ENCODE results near the gene TBC1D13.
A peak's percentile ranks its signal among the peaks of the same experiment; 100 is the strongest.
"Not testable (repeated sequence)": the region's sequence is repeated elsewhere in the genome, so short reads cannot be mapped to it uniquely, and the experiment has no call there.

TBC1D13 gene, protein sequence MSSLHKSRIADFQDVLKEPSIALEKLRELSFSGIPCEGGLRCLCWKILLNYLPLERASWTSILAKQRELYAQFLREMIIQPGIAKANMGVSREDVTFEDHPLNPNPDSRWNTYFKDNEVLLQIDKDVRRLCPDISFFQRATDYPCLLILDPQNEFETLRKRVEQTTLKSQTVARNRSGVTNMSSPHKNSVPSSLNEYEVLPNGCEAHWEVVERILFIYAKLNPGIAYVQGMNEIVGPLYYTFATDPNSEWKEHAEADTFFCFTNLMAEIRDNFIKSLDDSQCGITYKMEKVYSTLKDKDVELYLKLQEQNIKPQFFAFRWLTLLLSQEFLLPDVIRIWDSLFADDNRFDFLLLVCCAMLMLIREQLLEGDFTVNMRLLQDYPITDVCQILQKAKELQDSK

DNA sequence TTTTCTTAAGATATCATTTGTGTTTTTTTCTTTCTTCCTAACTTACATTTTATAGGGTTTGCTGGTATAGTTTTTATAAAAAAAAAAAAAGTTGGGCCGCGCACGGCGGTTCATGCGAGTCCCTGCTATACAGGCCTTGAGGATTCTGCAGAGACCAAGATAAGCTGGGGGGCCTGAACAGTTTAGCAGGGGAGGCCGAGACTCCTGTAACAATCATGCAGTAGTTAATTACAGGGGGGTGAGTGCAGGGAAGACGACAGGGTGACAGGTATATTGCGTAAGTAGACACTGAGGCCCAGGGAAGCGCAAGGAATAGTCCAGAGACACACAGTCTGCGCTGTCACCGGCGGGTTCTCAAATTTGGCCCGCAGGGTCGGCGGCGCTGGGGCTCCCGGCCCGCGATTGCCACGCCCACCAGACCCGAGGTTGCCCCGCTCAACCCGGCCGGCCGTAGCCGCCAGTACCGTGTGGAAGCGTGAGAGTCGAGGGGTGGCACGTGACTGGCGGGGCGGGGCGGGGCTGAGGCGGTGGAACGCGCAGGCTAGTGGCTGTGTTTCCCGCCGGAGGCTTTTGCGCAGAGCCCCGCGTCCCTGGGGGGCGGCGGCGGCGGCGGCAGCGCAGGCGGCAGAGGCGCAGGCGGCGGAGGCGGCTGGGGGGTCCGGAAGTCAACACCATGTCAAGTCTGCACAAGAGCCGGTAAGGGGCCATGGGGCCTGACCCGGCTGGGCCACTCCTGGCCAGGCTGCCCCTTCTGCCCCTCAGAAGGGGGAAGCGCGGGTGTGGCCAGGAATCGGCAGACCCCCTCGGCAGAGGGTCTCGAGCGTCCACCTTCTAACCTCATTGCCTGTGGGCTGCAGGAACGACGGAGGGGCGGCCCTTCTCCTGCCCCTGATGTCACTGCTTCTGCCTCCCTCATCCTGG lies at the start of gene TBC1D13:
TBC1D13 (plus strand) TSS at position 573 of the 921 bp plus-strand sequence; CDS start at position 674, 101 bp downstream.
- DNase-seq, result peak; percentile 33

DNA sequence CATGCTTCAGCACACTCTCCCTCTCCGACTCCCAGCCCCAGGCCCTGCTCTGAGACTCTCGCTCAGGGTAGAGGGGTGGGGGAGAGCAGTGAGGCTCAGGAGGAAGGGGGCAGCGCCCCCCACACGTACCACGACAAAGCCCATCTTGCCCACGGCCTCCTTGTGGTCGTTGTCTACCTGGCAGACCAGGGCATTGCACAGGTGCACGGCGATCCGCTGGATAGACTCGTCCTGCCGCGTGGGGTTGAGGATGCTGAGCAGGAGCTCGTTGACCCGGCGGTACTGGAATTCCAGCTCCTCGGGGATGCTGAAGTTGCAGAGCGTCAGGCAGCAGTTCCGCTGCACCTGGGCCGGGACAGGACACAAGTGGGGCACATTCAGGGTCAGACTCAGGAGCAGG lies 44.7 kb upstream of the TBC1D13 start:
- no peak for DNase-seq

DNA sequence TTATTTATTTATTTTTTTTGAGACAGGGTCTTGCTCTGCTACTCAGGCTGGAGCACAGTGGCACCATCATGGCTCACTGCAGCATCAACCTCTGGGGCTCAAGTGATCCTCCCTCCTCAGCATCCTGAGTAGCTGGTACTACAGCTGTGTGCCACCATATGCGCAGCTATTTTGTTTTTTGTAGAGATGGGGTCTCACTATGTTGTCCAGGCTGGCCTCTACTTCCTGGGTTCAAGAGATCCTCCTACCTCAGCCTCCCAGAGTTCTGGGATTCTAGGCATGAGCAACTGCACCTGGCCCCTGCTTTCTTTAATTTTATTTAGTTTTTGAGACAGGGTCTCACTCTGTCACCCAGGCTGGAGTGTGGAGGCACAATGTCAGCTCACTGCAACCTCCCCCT lies 43.6 kb upstream of the TBC1D13 start:
- no peak for DNase-seq

DNA sequence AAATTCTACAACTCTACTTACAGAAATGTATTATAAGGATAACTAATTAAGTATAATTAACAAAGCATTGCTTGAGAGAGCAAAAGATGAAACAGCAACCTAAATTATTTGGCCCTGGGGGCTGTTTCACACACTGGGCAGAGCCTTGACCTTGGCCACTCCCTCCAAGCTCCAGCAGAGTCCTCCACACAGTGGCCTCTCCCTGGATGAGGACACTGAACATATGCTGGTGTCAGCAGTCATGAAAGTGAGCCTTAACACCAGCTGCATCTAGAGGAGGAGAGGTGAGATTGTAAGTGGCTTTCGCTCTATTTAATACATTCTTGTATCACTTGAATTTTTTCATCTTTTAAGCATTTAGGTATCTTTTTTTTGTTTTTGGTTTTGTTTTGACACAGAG lies 39.8 kb upstream of the TBC1D13 start:
- DNase-seq, result no peak

DNA sequence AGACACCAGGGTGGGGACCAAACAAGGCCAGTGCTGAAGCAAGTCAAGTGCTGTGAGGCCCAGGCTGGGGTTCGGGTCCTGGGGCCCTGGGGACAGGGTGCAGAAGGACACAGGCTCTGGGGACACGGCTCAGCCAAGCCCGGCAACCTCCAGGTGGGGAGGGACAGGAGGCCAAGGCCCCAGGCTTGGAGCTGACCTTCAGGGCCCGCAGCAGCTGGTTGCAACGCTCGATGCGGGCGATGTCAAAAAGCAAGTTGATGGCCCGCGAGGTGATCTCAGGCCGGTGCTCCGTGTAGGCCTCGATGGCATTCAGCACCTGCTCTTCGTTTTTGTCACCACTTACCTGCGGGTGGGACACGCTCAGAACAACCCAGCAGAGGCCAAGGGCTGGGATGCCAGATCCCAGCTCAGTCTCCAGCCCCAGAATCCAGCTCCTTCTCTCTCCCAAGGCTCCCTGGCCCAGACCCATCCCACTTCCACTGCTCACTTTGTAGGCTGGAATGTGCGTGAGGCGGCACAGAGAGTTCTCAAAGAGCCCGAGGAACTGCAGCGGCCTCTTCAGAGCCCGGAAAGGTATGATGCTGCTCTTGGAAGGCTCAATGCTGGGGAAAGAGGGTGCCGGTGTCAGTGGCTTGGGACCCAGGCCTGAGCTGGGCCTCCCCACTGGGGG lies 36.0 kb upstream of the TBC1D13 start:
- no peak for DNase-seq

DNA sequence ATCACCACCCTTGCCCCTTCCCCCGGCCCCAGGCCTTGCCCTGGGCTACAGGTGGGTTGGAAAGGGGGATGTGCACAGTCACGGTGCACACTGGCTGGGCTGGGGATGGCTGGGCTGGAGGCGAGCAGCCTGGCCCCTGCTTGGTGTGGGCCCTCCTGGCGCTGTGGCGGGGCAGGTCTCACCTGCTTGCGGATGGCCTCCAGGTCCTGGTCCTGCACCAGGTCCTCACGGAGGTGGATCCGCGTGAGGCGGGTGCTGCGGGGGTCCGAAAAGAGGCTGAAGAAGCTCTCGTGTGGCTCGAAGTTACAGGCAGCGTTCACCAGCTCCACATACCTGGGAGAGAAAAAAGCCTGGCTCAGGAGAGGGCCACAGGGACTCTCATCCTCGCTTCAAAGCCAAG lies 33.4 kb upstream of the TBC1D13 start:
- DNase-seq, result no peak

DNA sequence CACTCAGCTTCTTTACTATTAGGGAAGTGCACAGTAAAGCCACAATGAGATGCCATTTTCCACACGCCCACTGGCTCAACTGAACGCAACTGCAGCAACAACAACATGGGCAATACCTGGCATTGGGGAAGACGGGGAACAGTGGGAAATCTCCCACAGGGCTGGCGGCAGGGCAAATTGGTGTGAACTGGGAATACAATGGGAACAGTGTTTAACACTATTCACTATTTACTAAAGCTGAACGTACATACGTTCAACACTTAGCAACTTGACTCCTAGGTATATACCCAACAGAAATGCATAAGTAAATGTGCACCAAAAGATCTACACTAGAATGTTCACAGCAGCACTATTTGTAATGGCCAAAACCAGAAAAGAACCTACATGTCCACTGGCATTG lies 29.5 kb upstream of the TBC1D13 start:
- DNase-seq, result no peak

DNA sequence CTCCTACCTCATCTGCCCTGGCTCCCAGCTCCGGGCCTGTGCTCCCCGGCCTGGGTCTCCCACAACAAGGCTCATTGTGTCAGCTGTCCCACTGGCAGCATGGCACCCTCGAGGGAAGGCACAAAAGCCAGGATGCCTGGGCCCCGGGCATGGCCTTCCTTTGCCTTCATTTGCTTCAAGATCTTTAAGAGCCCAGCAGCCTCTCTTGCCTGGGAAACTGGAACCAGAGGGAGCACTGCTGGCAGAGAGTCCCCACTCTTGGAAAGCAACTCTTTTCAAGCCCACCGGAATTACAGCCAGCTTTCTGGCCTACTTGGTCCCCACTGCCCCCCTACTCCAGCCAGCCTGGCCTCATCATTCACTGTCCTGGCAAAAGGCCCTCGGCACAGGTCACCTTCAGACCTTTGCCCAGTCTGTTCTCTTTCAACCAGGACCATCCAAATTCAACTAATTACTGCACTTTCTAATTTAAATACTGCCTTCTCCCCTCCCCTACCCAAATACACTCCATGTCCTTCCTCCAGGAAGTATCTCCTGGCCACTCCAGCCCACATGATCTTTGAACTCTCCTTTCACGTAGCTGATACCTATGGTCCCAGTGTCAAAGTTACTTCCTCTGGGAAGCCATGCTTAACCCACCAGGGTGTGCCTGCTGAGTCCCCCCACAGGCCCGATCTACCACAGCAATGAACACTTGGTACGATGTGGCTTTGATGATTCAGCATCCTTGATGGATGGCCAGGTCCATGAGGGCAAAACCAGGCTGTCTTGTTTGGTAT lies 24.2 kb upstream of the TBC1D13 start:
- no peak for DNase-seq

DNA sequence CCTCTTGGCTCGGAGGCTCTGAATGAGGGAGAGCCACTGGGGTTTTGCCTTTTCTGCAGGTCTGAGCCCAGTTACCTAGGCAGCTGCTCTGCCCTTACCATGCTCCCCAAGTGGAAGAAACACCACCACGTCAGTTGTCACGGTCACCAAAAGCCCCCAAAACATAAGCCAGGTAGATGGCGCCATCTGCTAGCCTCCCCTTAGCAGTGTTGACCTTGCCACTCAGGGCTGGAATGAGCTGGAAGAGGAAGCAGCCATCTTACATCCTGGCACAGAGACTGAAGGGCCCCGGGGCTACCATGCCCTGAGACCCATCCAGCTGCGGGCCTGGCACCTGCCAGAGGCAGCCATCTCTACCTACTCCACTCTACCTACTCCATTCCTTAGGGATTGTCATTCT lies 22.7 kb upstream of the TBC1D13 start:
- no peak for DNase-seq

DNA sequence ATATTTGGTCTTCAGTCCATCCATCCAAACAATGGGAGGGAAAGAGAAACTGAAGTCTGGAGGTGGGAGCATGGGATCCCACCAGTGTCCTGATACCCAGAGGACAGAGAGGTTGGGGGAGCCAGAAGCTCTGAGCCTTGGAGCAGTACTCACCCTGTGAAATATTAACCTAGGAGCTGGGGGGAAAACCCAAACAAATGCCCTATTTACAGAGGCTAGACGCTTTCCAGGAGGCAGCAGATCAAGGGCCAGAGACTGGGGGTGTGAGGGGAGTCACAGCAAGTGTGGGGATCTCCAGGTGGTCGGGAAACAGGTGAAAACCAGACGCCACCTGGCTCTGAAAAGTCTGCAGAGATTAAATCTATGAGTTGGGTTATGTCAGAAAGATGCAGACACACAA lies 21.6 kb upstream of the TBC1D13 start:
- DNase-seq, result no peak

DNA sequence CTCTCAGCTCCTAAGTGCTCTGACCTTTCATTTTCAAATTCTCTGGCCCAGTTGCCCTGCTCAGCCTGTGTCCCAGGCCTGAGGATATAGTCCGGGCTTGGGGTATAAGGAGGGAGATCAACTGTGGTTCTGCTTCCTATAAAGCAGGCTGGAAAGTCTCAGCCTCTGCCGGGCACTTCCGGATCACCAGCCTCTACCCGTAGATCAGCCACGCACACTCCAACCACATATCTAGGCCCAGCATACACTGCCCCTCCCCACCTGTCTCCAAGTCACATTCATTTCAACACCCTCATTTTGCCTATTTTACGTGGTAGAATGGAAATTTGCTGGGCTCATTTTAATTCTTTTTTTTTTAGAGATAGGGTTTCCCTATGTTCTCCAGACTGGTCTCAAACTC lies 18.4 kb upstream of the TBC1D13 start:
- DNase-seq, result no peak

DNA sequence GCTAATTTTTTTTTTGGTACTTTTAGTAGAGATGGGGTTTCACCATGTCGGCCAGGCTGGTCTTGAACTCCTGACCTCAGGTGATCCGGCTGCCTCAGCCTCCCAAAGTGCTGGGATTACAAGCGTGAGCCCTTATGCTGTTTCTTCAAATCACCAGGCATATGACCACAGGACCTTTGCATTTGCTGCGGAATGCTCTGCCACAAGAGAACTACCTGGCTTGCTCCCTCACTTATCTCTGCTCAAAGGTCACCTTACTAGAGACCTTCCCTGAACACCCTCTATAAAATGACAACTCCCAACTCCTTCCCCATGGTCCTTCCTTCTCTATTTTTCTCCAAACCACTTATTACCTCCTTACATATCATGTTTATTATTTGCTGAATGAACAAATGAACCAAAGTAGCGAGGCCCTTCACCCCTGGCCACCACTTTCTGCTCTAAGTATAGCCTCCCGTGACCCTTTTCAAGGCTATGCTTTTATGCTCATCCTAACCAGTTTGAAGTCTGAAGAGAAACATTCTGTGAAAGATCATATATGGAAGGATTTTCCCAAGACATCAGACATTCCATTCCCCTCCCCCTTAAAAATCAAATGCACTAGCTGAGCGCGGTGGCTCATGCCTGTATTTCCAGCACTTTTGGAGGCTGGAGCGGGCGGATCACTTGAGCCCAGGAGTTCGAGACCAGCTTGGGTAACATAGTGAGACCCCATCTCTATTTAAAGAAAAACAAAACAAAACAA lies 16.6 kb upstream of the TBC1D13 start:
- DNase-seq, result no peak

DNA sequence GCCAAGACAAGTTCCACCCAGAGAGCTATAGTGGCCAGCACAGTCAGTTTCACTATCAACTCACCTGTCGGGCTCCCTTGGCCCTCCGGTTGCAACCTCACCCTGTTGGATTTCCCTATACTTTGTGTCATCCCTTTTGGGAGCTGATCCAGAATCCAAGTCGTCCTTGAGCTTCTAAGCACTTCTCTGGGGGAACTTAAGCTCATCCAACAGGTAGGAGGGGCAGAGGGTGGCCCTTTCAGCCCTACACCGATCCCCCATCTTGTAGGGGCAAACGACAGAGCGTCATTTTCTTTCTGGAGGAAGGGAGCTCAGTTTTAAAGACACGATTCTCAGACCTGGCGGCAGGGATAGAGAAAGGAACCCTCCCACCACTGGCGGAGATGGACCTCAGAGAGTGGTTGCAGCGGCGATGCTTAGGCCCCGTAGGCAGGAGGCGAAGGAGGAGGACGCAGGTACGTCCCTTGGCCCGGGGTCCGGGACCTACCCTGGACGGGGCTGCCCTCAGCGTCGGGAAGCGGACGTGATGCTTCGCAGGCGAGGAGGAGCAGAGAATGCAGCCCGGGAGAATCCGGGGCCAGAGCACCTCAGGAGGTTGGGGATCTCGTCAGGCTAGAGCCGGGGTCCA lies 15.8 kb upstream of the TBC1D13 start:
- DNase-seq, result no peak

DNA sequence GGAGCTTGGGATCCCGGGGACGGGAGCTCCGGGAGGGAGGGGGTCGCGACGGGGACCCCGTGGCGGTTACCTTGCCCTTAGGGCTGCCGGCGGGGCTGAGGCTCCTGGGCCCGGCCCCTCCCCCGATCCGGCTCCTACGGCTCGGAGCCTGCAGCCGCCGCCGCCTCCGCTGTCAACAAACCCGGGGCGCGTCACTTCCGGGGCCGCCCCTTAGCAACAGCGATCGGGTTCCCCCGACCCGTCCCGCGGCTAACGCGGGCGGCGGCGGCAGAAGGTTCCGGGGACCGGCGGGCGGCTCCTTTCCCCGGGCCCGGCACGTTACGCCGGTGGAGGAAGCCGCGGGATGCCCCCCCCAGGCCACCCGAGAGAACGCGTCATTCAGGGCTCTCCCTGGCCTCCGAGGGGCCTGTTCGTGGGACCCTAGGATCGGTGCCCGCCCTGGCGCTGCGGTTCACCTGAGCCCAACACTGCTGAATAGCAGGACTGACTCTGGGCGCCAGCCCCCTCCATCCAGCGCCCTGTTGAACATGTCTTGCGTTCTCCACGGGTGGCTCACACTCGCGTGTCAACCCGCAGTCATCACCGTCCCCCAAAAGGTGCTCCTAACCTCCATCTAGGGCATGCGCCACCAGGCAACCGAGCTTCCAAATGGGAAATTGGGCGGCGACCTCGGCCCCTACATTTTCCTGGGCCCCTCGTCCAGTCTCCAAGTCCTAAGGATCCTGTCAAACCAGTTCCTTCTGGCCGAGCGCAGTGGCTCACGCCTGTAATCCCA lies 15.1 kb upstream of the TBC1D13 start, which contains the start of gene ZER1:
ZER1 (minus strand) TSS at position 183 of the 775 bp plus-strand sequence. CDS start 16,362 bp downstream, outside the sequence.
- peak; percentile 40 for DNase-seq

DNA sequence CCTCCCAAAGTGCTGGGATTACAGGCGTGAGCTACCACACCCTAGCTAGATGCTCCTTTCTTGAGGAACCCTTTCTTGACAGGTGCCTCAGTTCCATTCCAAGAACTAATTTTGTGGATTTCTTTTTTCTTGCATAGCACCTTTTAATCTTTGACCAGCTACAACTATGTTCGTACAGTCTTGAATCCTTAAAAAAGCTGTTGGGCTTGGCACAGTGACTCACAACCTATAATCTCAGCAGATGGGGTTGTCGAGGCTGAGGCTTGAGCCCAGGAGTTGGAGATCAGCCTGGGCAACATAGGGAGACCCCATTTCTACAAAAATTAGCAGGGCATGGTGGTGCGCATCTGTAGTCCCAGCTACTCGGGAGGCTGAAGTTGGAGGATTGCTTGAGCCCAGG lies 14.0 kb upstream of the TBC1D13 start:
- DNase-seq, result no peak

DNA sequence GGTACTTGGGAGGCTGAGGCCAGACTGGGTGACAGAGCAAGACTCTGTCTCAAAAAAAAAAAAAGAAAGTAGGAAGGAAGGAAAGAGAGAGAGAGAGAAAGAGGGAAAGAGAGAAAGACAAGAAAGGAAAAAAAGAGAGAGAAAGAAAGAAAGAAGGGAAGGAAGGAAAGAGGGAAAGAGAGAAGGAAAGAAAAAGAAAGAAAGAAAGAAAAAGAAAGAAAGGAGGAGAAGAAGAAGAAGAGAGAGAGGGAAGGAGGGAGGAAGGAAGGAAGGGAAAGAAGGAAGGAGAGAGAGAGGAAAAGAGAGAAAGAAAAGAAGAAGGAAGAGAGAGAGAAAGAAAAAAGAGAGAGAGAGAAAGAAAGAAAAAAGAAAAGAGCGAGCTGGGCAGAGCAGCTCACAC lies 12.2 kb upstream of the TBC1D13 start:
- DNase-seq, result no peak

DNA sequence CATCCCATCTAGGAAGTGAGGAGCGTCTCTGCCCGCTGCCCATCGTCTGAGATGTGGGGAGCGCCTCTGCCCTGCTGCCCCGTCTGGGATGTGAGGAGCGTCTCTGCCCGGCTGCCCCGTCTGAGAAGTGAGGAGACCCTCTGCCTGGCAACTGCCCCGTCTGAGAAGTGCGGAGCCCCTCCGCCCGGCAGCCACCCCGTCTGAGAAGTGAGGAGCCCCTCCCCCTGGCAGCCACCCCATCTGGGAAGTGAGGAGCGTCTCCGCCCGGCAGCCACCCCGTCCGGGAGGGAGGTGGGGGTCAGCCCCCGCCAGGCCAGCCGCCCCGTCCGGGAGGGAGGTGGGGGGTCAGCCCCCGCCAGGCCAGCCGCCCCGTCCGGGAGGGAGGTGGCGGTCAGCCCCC lies 7.0 kb upstream of the TBC1D13 start:
- DNase-seq, result not testable (repeated sequence)

DNA sequence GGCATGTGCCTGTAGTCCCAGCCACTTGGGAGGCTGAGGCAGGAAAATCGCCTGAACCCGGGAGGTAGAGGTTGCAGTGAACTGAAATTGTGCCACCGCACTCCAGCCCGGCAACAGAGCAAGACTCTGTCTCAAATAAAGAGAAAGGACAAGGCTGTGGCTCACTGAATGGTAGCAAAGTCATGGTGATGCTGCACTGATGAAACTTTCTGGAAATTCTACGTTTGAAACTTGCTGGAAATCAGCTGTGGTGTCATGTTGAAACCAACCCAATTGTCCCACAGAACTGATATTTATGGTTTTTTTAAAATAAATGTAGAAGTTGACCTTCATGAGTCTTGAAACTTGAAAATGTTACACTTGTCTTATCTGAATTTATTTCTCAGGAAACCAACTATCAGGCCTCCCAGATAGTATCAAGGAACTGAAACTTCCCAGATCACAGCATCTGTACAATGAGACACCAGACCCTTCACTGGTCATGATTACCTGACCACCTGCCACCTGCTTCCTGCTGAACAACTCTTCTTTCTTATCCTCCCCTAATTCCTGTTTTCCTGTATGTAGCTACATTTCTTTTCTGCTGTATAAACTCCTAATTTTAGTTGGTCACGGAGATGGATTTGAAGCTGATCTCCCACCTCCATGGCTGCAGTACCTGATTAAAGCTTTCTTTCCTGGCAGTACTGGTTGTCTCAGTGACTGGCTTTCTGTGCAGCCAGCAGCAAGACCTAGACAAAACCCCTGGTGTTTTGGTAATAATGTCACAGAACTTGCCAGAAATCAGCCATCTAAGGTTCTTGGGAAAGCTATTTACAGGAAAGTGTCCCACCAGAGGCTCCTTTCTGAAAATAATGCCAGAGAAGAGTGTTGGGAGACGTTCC lies 5.6 kb upstream of the TBC1D13 start:
- DNase-seq, result no peak

DNA sequence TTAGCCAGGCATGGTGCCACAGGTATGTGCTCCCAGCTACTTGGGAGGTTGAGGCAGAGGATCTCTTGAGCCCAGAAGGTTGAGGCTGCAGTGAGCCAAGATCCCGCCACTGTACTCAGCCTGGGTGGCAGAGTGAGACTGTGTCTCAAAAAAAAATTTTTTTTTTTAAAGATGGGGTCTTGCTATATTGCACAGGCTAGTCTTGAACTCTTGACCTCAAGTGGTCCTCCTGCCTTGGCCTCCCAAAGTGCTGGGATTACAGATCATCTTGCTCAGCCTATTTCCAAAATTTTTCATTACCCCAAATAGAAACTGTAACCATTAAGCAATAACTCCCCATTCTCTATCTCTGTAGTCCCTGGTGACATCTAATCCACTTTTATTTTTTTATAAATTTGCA lies 4.4 kb upstream of the TBC1D13 start:
- DNase-seq, result no peak

All from GOT3 (cell line).